Testis (tissue), 2 donors: ENCODE results near the gene NME7.

Experiments
- CTCF ChIP-seq, 3 experiments: fragments of 450-650 bp in 2 of 3; fragments of 200-600 bp in 1 of 3; sonication (generic) in 1 of 3; IDR thresholded peaks; one replicate each; pipeline ENCODE4 v1.5.1; 2016 to 2019; ENCODE audit warnings: antibody characterized with exemption in 3 of 3, mild to moderate bottlenecking in 2 of 3, moderate library complexity in 1 of 3
- POLR2A ChIP-seq: fragments of 450-650 bp; IDR thresholded peaks from one replicate; pipeline ENCODE4 v1.6.1; 2017; ENCODE audit warnings: antibody characterized with exemption, mild to moderate bottlenecking, moderate library complexity

- TF ChIP-seq POLR2A (no peak), CTCF (IDR thresholded peaks at IDR 0.05) (no peak)
These were observed 27.8 kb downstream of the NME7 start for GRCh38 chr1:169339773-169340172.
